DOHH2 (cell line): ENCODE results near the gene RPTN.

Experiments
- H3F3A ChIP-seq: fragments of 200-600 bp; sonication (generic), shearing (Covaris generic); 2 replicates; pipeline ENCODE4 v1.6.0; 2016; ENCODE audit warnings: antibody characterized with exemption, mild to moderate bottlenecking; ENCODE audit not compliant: control insufficient read depth, insufficient read depth
- H3K27ac ChIP-seq: fragments of 200-600 bp; sonication (generic); 2 replicates; pipeline ENCODE4 v1.5.1; 2014; ENCODE audit warnings: low read depth, mild to moderate bottlenecking, low read length, moderate library complexity
- H3K27me3 ChIP-seq: fragments of 200-600 bp; sonication (generic); 2 replicates; pipeline ENCODE4 v1.6.1; 2014; ENCODE audit warnings: mild to moderate bottlenecking, low read length, mixed read lengths; ENCODE audit not compliant: control insufficient read depth
- H3K36me3 ChIP-seq: fragments of 200-600 bp; sonication (generic); 2 replicates; pipeline ENCODE4 v1.6.1; 2014; ENCODE audit warnings: mild to moderate bottlenecking, low read length, moderate library complexity, mixed read lengths; ENCODE audit not compliant: control insufficient read depth
- H3K4me1 ChIP-seq: fragments of 200-600 bp; sonication (generic); 2 replicates; pipeline ENCODE4 v1.6.1; 2014; ENCODE audit warnings: mild to moderate bottlenecking, low read length, mixed read lengths; ENCODE audit not compliant: control insufficient read depth
- H3K4me2 ChIP-seq: fragments of 200-600 bp; sonication (generic); 2 replicates; pipeline ENCODE4 v1.6.0; 2014; ENCODE audit warnings: mild to moderate bottlenecking, low read length, moderate library complexity
- H3K4me3 ChIP-seq: fragments of 200-600 bp; sonication (generic); 2 replicates; pipeline ENCODE4 v1.5.1; 2014; ENCODE audit warnings: mild to moderate bottlenecking, low read length, mixed read lengths
- H3K79me2 ChIP-seq: fragments of 200-600 bp; sonication (generic); 2 replicates; pipeline ENCODE4 v1.6.1; 2014; ENCODE audit warnings: mild to moderate bottlenecking, low read length, mixed read lengths; ENCODE audit not compliant: control insufficient read depth
- H3K9me2 ChIP-seq: fragments of 200-600 bp; sonication (generic); replicated peaks from 2 replicates; pipeline ENCODE4 v1.6.1; 2014; ENCODE audit warnings: mild to moderate bottlenecking, low read length, mixed read lengths; ENCODE audit not compliant: control insufficient read depth
- H3K9me3 ChIP-seq: fragments of 200-600 bp; sonication (generic); 2 replicates; pipeline ENCODE4 v1.6.1; 2014; ENCODE audit warnings: antibody characterized with exemption, low read length, mixed read lengths; ENCODE audit not compliant: control insufficient read depth, insufficient read depth
- H4K20me1 ChIP-seq: fragments of 200-600 bp; sonication (generic); 2 replicates; pipeline ENCODE4 v1.6.0; 2014; ENCODE audit warnings: low read depth, mild to moderate bottlenecking, antibody characterized with exemption, low read length, moderate library complexity; ENCODE audit not compliant: control insufficient read depth, insufficient read depth
- CTCF ChIP-seq: fragments of 200-600 bp; sonication (generic); IDR thresholded peaks from one replicate; pipeline ENCODE4 v1.5.1; 2014; ENCODE audit warnings: antibody characterized with exemption, mild to moderate bottlenecking, low read depth, low read length; ENCODE audit not compliant: poor library complexity, severe bottlenecking
- EZH2phosphoT487 ChIP-seq: fragments of 200-600 bp; sonication (generic); IDR thresholded peaks from 2 replicates; pipeline ENCODE4 v1.6.1; 2017; ENCODE audit warnings: borderline replicate concordance, mild to moderate bottlenecking, antibody characterized with exemption, low read length, moderate library complexity, mixed read lengths

Gene RPTN

GRCh38 chr1:152159144-152159543 is at the start of gene RPTN:
Gene RPTN (minus strand): TSS chr1:152159228. CDS start chr1:152157889, 1,339 bp downstream.
- Histone ChIP-seq H3K27me3 (no peaks in the 10 kb centered on the region), H3K4me3 (no peak within 1 kb of the TSS), H3K4me2 (no peak within 1 kb of the TSS), H3K79me2 (no peaks in the 10 kb centered on the region), H3K4me1 (no peaks in the 10 kb centered on the region), H3F3A (no peaks in the 10 kb centered on the region), H3K9me3 (no peaks in the 10 kb centered on the region), H4K20me1 (no peaks in the 10 kb centered on the region), H3K27ac (no peak within 1 kb of the TSS), H3K36me3 (no peaks in the 10 kb centered on the region), H3K9me2 (no peaks in the 10 kb centered on the region)
- no peak for TF ChIP-seq EZH2phosphoT487
- TF ChIP-seq CTCF = no peak

GRCh38 chr1:152198982-152199381 is 40.0 kb upstream of the RPTN start:
- H4K20me1 ChIP-seq = no peaks in the 10 kb centered on the region
- no peaks in the 10 kb centered on the region for H3K27me3 ChIP-seq
- H3K9me2 ChIP-seq = no peaks in the 10 kb centered on the region
- no peak overlapping the region for H3K27ac ChIP-seq
- no peak overlapping the region for H3K4me2 ChIP-seq
- no peaks in the 10 kb centered on the region for H3K9me3 ChIP-seq
- no peaks in the 10 kb centered on the region for H3K79me2 ChIP-seq
- H3K4me3 ChIP-seq = no peak overlapping the region
- no peaks in the 10 kb centered on the region for H3F3A ChIP-seq
- H3K36me3 ChIP-seq = no peaks in the 10 kb centered on the region
- TF ChIP-seq CTCF (no peak), EZH2phosphoT487 (no peak)
- no peaks in the 10 kb centered on the region for H3K4me1 ChIP-seq

GRCh38 chr1:152197361-152197941 is 38.4 kb upstream of the RPTN start:
- no peaks in the 10 kb centered on the region for H4K20me1 ChIP-seq
- no peak overlapping the region for H3K27ac ChIP-seq
- no peak overlapping the region for H3K4me3 ChIP-seq
- H3K4me1 ChIP-seq = no peaks in the 10 kb centered on the region
- H3K27me3 ChIP-seq = no peaks in the 10 kb centered on the region
- no peaks in the 10 kb centered on the region for H3K9me2 ChIP-seq
- no peak overlapping the region for H3K4me2 ChIP-seq
- no peaks in the 10 kb centered on the region for H3K79me2 ChIP-seq
- TF ChIP-seq EZH2phosphoT487 (no peak), CTCF (no peak)
- no peaks in the 10 kb centered on the region for H3F3A ChIP-seq
- no peaks in the 10 kb centered on the region for H3K36me3 ChIP-seq
- H3K9me3 ChIP-seq = no peaks in the 10 kb centered on the region

- no peaks in the 10 kb centered on the region for H3K36me3 ChIP-seq
- peaks cover 12% of the 10 kb centered on the region for H3K4me1 ChIP-seq
- H3K4me3 ChIP-seq = no peak overlapping the region
- no peaks in the 10 kb centered on the region for H3K27me3 ChIP-seq
- H3K79me2 ChIP-seq = no peaks in the 10 kb centered on the region
- no peaks in the 10 kb centered on the region for H3K9me3 ChIP-seq
- H3K4me2 ChIP-seq = no peak overlapping the region
- TF ChIP-seq EZH2phosphoT487 (no peak), CTCF (no peak)
- H3F3A ChIP-seq = no peaks in the 10 kb centered on the region
- H3K27ac ChIP-seq = no peak overlapping the region
- no peaks in the 10 kb centered on the region for H4K20me1 ChIP-seq
- H3K9me2 ChIP-seq = no peaks in the 10 kb centered on the region
Observed at GRCh38 chr1:152191711-152192110, 32.7 kb upstream of the RPTN start.
